HG02588 (cell line): ENCODE results near the gene NAT9.

Source experiments
- ATAC-seq: cut with Tn5 transposase; IDR thresholded peaks from one replicate; pipeline ENCODE4 v1.9.1; 2021; ENCODE audit warnings: mild to moderate bottlenecking, moderate library complexity; ENCODE audit not compliant: unreplicated experiment

NAT9 gene

DNA sequence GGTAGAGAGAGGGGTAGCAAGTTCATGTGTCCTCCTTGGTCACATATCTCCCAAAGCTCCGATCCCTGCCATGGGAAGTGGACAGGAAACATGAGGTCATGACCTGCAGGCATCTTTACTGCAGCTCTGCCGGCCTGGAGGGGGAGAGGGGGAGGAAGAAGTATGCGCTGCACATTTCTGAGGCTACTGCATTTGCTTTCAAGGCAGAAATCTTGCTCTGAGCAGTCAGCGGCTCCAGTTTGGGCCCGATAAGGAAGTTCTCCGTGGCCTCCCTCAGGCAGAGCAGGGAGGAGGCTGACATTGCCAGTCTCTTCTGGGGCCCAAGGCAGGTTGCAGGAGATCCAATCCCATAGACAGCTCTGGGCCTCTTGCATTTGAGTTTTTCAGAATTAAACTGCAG, 29.2 kb downstream of the NAT9 start:
- no peak for ATAC-seq

- ATAC-seq = no peak
These were observed 29.8 kb downstream of the NAT9 start for GRCh38 chr17:74746376-74746775.

- no peak for ATAC-seq
These were observed 30.5 kb downstream of the NAT9 start for GRCh38 chr17:74745548-74746177.

DNA sequence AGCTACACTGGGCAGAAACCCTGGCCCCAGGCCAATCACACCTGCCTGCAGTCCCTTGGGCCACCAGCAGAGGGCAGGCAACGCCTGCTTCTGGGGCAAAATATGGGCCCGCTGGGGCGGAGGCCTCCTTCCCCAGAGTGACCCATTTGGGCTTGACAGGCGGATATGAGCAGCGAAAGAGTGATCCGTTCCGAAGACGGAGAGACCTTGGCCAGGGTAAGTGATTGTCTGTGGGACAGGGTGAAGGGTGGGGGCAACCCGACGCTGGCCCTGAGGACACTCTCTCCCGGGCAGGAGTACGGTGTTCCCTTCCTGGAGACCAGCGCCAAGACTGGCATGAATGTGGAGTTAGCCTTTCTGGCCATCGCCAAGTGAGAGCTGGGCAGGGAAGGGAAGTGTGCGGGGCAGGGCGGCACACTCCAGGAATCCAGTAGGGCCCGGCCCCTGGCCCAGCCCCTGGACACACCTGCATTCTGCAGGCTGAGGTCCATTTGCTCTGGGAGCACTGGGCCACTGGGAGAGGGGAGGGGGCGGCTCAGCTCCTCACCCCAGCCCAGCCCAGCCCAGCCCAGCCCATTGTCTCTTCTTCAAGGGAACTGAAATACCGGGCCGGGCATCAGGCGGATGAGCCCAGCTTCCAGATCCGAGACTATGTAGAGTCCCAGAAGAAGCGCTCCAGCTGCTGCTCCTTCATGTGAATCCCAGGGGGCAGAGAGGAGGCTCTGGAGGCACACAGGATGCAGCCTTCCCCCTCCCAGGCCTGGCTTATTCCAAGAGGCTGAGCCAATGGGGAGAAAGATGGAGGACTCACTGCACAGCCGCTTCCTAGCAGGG, 31.2 kb downstream of the NAT9 start:
- no peak for ATAC-seq

DNA sequence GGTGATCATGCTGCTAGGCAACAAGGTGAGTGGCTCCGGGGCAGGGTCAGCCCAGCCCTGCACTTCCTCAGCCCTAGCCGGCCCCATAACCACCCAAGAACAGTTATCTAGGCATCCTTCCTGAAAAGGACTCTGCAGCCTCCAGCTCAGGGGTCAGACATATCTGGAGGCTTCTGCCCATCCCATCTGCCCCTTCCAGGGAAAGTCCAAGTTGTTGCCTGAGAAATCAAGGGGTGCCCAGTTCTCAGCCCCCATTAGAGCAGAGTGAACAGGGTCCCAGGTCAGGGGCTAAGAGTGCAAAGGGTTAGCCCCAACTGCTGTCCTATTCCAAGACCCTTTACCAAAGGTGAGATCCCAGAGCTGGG, 31.8 kb downstream of the NAT9 start:
- ATAC-seq = no peak

DNA sequence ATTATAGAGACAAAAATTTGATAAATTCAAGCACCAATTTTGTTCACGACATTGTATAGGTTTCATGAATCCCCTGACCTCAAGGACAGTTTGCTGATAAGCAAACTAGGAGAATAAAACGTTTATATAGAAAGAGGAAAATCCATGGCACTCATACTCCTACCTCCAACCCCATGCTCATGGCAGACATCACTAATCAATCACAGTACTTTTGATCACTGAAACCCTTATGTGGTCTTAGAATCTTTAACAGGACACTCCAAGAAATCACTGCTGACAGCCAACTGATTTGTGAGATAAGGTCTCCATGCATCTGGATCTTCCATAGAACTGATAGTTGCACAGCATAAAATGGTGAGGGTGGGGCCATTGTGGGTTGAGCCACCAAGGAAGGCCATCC, 32.4 kb downstream of the NAT9 start:
- no peak for ATAC-seq

- no peak for ATAC-seq
These were observed 33.1 kb downstream of the NAT9 start for GRCh38 chr17:74742978-74743545.

GRCh38 chr17:74742153-74742515, 34.0 kb downstream of the NAT9 start:
- no peak for ATAC-seq

GRCh38 chr17:74740641-74741387, 35.3 kb downstream of the NAT9 start:
- no peak for ATAC-seq

DNA sequence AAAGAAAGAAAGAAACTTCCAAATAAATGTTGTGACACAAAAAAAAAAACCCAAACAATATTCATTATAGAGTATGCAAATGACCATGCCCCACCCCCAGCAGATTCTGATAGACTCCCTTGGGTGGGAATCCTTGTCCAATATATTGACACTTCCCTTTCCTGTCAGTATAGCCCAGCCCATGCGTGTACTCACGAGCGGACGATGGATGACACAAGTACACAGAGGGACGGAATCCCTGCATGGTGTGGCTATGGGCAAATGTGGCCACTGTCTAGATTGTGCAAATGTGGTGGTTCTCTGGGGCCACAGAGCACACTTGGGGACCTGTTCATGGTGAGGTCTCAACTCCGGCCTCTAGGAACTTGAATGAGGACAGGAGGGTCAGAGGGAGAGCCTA, 36.0 kb downstream of the NAT9 start:
- ATAC-seq = no peak

- ATAC-seq = no peak
These were observed 36.8 kb downstream of the NAT9 start for GRCh38 chr17:74739227-74739831.

DNA sequence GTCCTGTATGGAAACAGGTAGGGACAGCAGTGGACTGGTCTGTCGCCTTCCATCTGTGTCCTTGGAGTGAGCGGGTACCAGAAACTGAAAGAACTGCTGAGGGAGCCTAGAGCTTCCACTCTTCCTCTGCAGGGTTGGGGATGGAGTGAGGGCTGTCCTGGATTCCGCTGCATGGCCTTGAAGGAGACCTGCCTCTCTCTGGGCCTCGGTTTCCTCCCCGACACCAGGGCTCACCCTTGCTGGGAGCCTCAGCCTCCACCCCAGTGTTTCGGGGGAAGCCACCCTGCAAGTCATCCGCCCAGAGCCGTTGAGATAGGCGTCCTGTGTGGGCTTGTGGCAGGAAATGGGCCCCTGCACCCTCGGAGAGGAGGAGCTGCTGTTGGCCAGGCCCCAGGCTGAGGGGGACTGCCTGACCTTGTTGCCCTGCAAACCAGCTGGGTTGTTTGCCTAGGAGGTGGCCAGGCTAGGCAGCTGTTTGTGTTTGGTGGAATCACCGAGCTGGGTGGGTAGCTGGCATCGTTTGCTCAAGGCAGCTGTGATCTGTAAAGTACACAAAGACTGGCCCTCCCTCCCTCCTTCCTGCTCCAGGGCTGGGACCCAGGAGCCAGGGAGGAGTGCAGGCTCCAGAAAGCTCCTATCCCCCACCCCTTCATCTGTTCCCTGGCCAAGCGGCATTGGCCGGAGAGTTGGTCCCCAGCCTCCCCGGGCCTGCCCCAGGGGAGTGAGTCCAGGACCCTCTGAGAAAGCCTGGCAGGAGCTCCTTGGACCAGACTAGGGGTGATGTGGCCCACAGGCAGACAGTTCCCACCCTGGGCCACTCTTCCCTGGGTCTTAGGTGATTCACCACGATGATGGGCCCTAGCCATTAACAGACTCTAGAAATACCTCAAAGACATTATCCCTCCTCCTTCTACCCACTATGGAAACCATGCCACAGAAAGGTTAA, 37.8 kb downstream of the NAT9 start:
- ATAC-seq = peak; percentile 44

- ATAC-seq = no peak
These were observed 38.7 kb downstream of the NAT9 start for GRCh38 chr17:74737299-74738050.

- ATAC-seq = no peak
These were observed 39.4 kb downstream of the NAT9 start, which contains the start of gene RAB37 for GRCh38 chr17:74736513-74737298. Gene RAB37 (plus strand): TSS chr17:74737256. CDS start chr17:74737273, 17 bp downstream.

DNA sequence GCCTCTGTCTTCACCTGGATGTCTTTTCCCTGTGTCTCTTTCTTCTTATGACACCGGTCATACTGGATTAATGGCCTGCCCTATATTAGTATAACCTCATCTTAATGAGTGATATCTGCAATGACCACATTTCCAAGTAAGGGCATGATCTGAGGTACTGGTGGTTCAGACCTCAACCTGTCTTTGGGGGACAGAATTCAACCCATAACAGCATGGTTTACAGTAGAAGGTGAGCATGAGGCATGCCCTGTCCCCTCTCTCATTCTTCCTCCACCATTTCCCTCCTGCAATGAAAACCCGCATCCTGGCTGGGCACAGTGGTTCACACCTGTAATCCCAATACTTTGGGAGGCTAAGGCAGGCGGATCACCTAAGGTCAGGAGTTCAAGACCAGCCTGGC, 41.9 kb downstream of the NAT9 start:
- ATAC-seq = no peak

- no peak for ATAC-seq
These were observed 42.6 kb downstream of the NAT9 start for GRCh38 chr17:74733365-74734122.

DNA sequence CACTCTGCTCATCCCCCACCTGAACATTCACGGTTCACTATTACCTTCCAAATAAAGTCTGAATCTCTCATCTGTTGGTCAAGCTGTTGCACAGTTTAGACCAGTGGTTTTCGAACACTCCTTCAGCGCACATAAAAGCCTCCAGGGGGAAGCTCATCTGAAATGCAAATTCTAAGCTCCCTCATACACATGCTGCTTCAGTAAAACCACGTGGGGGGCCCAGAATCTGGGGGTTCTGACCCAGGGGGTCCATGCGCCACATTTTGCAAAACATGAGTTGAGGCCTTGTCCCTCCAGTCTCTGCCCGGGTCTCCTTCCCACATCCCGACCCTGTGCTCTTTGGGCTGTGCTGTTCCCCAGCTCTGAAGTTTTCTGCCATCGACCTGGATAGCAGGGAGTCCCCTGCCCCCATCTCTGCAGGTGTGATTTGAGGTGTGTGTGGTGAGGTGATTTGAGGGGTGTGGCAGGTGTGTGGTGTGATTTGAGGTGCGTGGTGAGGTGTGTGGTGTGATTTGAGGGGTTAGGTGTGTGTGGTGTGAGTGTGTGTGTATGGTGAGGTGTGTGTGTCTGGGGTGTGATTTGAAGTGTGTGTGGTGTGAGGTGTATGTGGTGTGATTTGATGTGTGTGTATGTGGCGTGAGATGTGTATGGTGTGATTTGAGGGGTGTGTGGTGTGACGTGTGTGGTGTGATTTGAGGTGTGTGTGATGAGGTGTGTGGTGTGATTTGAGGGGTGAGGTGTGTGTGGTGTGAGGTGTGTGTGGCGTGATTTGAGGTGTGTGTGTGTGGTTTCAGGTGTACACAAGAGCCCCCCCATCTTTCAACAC, 43.9 kb downstream of the NAT9 start:
- no peak for ATAC-seq
